Heart right ventricle (tissue), 16 donors: Measurements from ENCODE around the gene ZNF677. TPM values are rescaled to one million over a fixed set of nuclear protein-coding genes. Genes with fewer than 3 reads are reported as not detected.
"Not testable (repeated sequence)": the region's sequence is repeated elsewhere in the genome, so short reads cannot be mapped to it uniquely, and the experiment has no call there.

Source experiments
- ATAC-seq, 8 donors: fragments of 200-7000 bp; cut with Tn5 transposase; one replicate each; pipeline ENCODE4 v1.9.1; 2020; ENCODE audit warnings: mild to moderate bottlenecking in 8 of 8, moderate library complexity in 8 of 8, moderate number of reproducible peaks in 1 of 8
- DNase-seq, 2 donors: peaks; one replicate each; pipeline ENCODE4 v3.0.0-alpha.2; 2020
- H3K27ac ChIP-seq, 10 donors: fragments of 200-600 bp; sonication (generic) in 2 of 10; one replicate each; pipeline versions ENCODE4 v1.5.0 to v1.8.0; 2020 to 2022; ENCODE audit warnings: mild to moderate bottlenecking in 3 of 10
- H3K27me3 ChIP-seq, 7 donors: fragments of 200-600 bp; one replicate each; pipeline ENCODE4 v1.8.0; 2021 to 2022; ENCODE audit warnings: mild to moderate bottlenecking in 2 of 7
- H3K36me3 ChIP-seq, 9 donors: fragments of 200-600 bp; sonication (generic) in 1 of 9; one replicate each; pipeline versions ENCODE4 v1.5.0 to v1.8.0; 2020 to 2022; ENCODE audit warnings: mild to moderate bottlenecking in 2 of 9
- H3K4me1 ChIP-seq, 9 donors: fragments of 200-600 bp; sonication (generic) in 1 of 9; one replicate each; pipeline versions ENCODE4 v1.5.0 to v1.8.0; 2020 to 2022; ENCODE audit warnings: mild to moderate bottlenecking in 4 of 9
- H3K4me3 ChIP-seq, 10 donors: fragments of 200-600 bp; sonication (generic) in 2 of 10; one replicate each; pipeline versions ENCODE4 v1.5.0 to v1.8.0; 2020 to 2022; ENCODE audit warnings: mild to moderate bottlenecking in 7 of 10, moderate library complexity in 2 of 10
- H3K9me3 ChIP-seq, 11 donors: fragments of 200-600 bp in 10 of 11; sonication (generic) in 2 of 11; one replicate each; pipeline versions ENCODE4 v1.5.0 to v1.8.0; 2013 to 2022; ENCODE audit warnings: mild to moderate bottlenecking in 2 of 11, control low read depth in 1 of 11, moderate library complexity in 1 of 11
- CTCF ChIP-seq, 9 donors: fragments of 200-600 bp; sonication (generic) in 2 of 9; IDR thresholded peaks; one replicate each; pipeline versions ENCODE4 v1.5.0 to v1.8.0; 2021 to 2022; ENCODE audit warnings: antibody characterized with exemption in 9 of 9, mild to moderate bottlenecking in 5 of 9, moderate library complexity in 1 of 9
- WGBS, 2 donors: extraction: QIAGEN DNeasy Blood & Tissue Kit; methylation state at CpG; one replicate each; pipeline ENCODE4 v1.1.7; 2013; ENCODE audit warnings: inconsistent platforms in 1 of 2; 5-methylcytosine and 5-hydroxymethylcytosine counted together
- intact Hi-C, 10 donors: fragments of 100-400 bp; cut with DNase I; formaldehyde crosslinking; loops; one replicate each; pipeline versions ENCODE4 v1.11.1 to v1.14.2; 2022
- polyA plus RNA-seq, 2 donors: library from polyadenylated mRNA; stranded (reverse); fragments of 200-250 nt; gene quantifications; one replicate each; pipeline ENCODE4 v1.2.3, GENCODE V29; 2013
- total RNA-seq, 10 donors: library from RNA; stranded (reverse); fragmentation: NEBNext Ultra II Directional in 3 of 10; extraction: Animal tissue kit (Norgen Biotek cat#: 25700) in 3 of 10; gene quantifications; one replicate each; pipeline versions ENCODE4 v1.2.1 to v1.2.4, GENCODE V29; 2021 to 2023
- donor health status: Arrhythmogenic right ventricular cardiomyopathy.
- donor health status: ischemic (EF 13 %, LVEDD 7.1; RV severe dilation, severe dysfunction).
- donor health status: healthy with polysubstance abuse.
- donor health status: DM: no; HTN: yes; CAD: no.
- donor health status: DM: no; HTN: no; CAD: no.
- donor health status: ischemic (EF 25% LVEDD 6.9; RV normal size, moderate dysfunction).
- donor health status: ischemic (EF 25% LVEDD 5.7; RV mildly dilated, moderate dysfunction).
- donor health status: healthy.
- donor health status: DM: yes; HTN: yes; CAD: no.
- donor health status: Ischemic cardiomyopathy.
- donor health status: ischemic (EF 35%, LVEDD 5.7; RV mildly dilated, moderate dysfunction).
- donor health status: nonischemic (EF 11% LVEDD 7.7; RV severe dilation, severe dysfunction).
- donor health status: DM: yes; HTN: yes; CAD: no.
- donor health status: PGD.
- donor health status: ischemic (EF 29% LVEDD 5.4; RV normal size, mild dysfunction).
- donor health status: nonischemic (EF 23%, LVEDD 6.1; RV moderate dilation, normal function).

The ZNF677 gene
- total and polyA plus RNA-seq, 12 donors, result 7.9 to 28.0 (median 22.2) TPM

- intact Hi-C loops, result no loop called here
- TF ChIP-seq CTCF (IDR thresholded peaks at IDR 0.05), result no peak
- H3K27ac ChIP-seq, result no peak overlapping the region
- H3K27me3 ChIP-seq, result no peaks in the 10 kb centered on the region
- H3K36me3 ChIP-seq, result peaks cover 0 to 96% (median 72%) of the 10 kb centered on the region in 9 donors
- WGBS, 2 donors, result 86 to 95% methylated on average over 1 of the region's 1 CpG
- no peaks in the 10 kb centered on the region for H3K4me1 ChIP-seq
- H3K4me3 ChIP-seq, result no peak overlapping the region
- ATAC-seq, result no peak
- no peak for DNase-seq
- peaks cover 4 to 99% (median 78%) of the 10 kb centered on the region in 11 donors for H3K9me3 ChIP-seq
Measured at GRCh38 chr19:53246498-53246897, 8.2 kb downstream of the ZNF677 start.

- intact Hi-C loops, result no loop called here
- WGBS, 2 donors, result 96 to 98% methylated on average over 4 of the region's 4 CpGs
- no peak overlapping the region for H3K4me3 ChIP-seq
- H3K27ac ChIP-seq, result no peak overlapping the region
- ATAC-seq (no peak), DNase-seq (no peak)
- peaks cover 5 to 79% (median 57%) of the 10 kb centered on the region in 9 donors for H3K36me3 ChIP-seq
- H3K9me3 ChIP-seq, result peaks cover 6 to 100% (median 98%) of the 10 kb centered on the region in 11 donors
- no peak for TF ChIP-seq CTCF (IDR thresholded peaks at IDR 0.05)
- H3K4me1 ChIP-seq, result no peaks in the 10 kb centered on the region
- H3K27me3 ChIP-seq, result no peaks in the 10 kb centered on the region
Measured at GRCh38 chr19:53237114-53237777, 17.4 kb downstream of the ZNF677 start.

- Histone ChIP-seq H3K27ac (no peak overlapping the region), H3K4me1 (no peaks in the 10 kb centered on the region), H3K27me3 (no peaks in the 10 kb centered on the region), H3K4me3 (no peak overlapping the region), H3K9me3 (peaks cover 0 to 98% (median 77%) of the 10 kb centered on the region in 11 donors), H3K36me3 (peaks cover 0 to 8% (median 0%) of the 10 kb centered on the region in 9 donors)
- no peak for TF ChIP-seq CTCF (IDR thresholded peaks at IDR 0.05)
- WGBS, 2 donors, result 93 to 98% methylated on average over 11 to 20 of the region's 20 CpGs
- intact Hi-C loops, result no loop called here
- no peak for ATAC-seq
- no peak for DNase-seq
Measured at GRCh38 chr19:53224606-53225005, 30.1 kb downstream of the ZNF677 start.

- WGBS, 2 donors, result 95 to 96% methylated on average over 19 to 28 of the region's 28 CpGs
- H3K36me3 ChIP-seq, H3K4me3 ChIP-seq, H3K4me1 ChIP-seq, H3K27ac ChIP-seq, DNase-seq, ATAC-seq, intact Hi-C loops, H3K27me3 ChIP-seq: not testable (repeated sequence)
- H3K9me3 ChIP-seq, result peaks cover 0 to 98% (median 75%) of the 10 kb centered on the region in 11 donors
Measured at GRCh38 chr19:53222716-53223115, 32.0 kb downstream of the ZNF677 start.

GRCh38 chr19:53212703-53213320 lies 41.9 kb downstream of the ZNF677 start:
- TF ChIP-seq CTCF (IDR thresholded peaks at IDR 0.05), result no peak
- H3K36me3 ChIP-seq, result peaks cover 4 to 80% (median 42%) of the 10 kb centered on the region in 9 donors
- WGBS, 2 donors, result 96 to 98% methylated on average over 2 of the region's 2 CpGs
- no peak for ATAC-seq
- peaks cover 15 to 100% (median 100%) of the 10 kb centered on the region in 11 donors for H3K9me3 ChIP-seq
- no peak overlapping the region for H3K27ac ChIP-seq
- no peak overlapping the region for H3K4me3 ChIP-seq
- intact Hi-C loops, result no loop called here
- DNase-seq, result no peak
- H3K27me3 ChIP-seq, result no peaks in the 10 kb centered on the region
- H3K4me1 ChIP-seq, result no peaks in the 10 kb centered on the region

GRCh38 chr19:53211554-53211953 lies 43.1 kb downstream of the ZNF677 start:
- H3K9me3 ChIP-seq, result peaks cover 15 to 100% (median 99%) of the 10 kb centered on the region in 11 donors
- WGBS, 2 donors, result 94 to 96% methylated on average over 3 of the region's 3 CpGs
- H3K27ac ChIP-seq, ATAC-seq, intact Hi-C loops, H3K4me1 ChIP-seq, DNase-seq, H3K4me3 ChIP-seq, H3K27me3 ChIP-seq: not testable (repeated sequence)
- H3K36me3 ChIP-seq, result peaks cover 4 to 86% (median 54%) of the 10 kb centered on the region in 9 donors
